Neuronal stem cell (in vitro differentiated cells): ENCODE measurements around the gene NDST1.

Experiments
- DNase-seq: peaks from one replicate; pipeline ENCODE4 v3.0.0-alpha.2; 2013; ENCODE audit warnings: low spot score
- H2AFZ ChIP-seq: one replicate; pipeline ENCODE4 v1.6.1; 2013; ENCODE audit warnings: mild to moderate bottlenecking, low read length, inconsistent platforms
- H2AK5ac ChIP-seq: 2 replicates; pipeline ENCODE4 v1.6.1; 2013; ENCODE audit warnings: low read depth, mild to moderate bottlenecking, inconsistent platforms, low read length, moderate library complexity, mixed read lengths
- H2BK120ac ChIP-seq: 2 replicates; pipeline ENCODE4 v1.6.1; 2013; ENCODE audit warnings: low read depth, mild to moderate bottlenecking, inconsistent platforms, low read length, moderate library complexity, mixed read lengths
- H2BK12ac ChIP-seq: one replicate; pipeline ENCODE4 v1.6.1; 2013; ENCODE audit warnings: low read length, inconsistent platforms
- H2BK15ac ChIP-seq: 2 replicates; pipeline ENCODE4 v1.6.1; 2013; ENCODE audit warnings: mild to moderate bottlenecking, low read length, inconsistent platforms, mixed read lengths
- H2BK5ac ChIP-seq: one replicate; pipeline ENCODE4 v1.6.1; 2013; ENCODE audit warnings: inconsistent platforms, mild to moderate bottlenecking, low read length, moderate library complexity
- H3K14ac ChIP-seq: one replicate; pipeline ENCODE4 v1.6.1; 2013; ENCODE audit warnings: low read length, inconsistent platforms
- H3K18ac ChIP-seq: 2 replicates; pipeline ENCODE4 v1.6.1; 2013; ENCODE audit warnings: low read length, inconsistent platforms
- H3K23ac ChIP-seq: 2 replicates; pipeline ENCODE4 v1.6.1; 2013; ENCODE audit warnings: low read depth, mild to moderate bottlenecking, mixed read lengths, low read length, inconsistent platforms; ENCODE audit not compliant: poor library complexity
- H3K27ac ChIP-seq: replicated peaks from 3 replicates; pipeline ENCODE4 v1.5.1; 2013; ENCODE audit warnings: low read length, inconsistent platforms
- H3K27me3 ChIP-seq, 3 experiments: 2 replicates each; pipeline ENCODE4 v1.6.1; 2013; ENCODE audit warnings: low read length in 3 of 3, mild to moderate bottlenecking in 2 of 3, inconsistent platforms in 1 of 3, low read depth in 1 of 3, mixed read lengths in 1 of 3, moderate library complexity in 1 of 3; ENCODE audit not compliant: control insufficient read depth in 3 of 3, insufficient read depth in 3 of 3
- H3K36me3 ChIP-seq, 2 donors: replicated peaks in 1 of 2; 2 replicates each; pipeline ENCODE4 v1.6.1; 2013; ENCODE audit warnings: low read length in 2 of 2; ENCODE audit not compliant: control insufficient read depth in 2 of 2, insufficient read depth in 2 of 2
- H3K4ac ChIP-seq: 2 replicates; pipeline ENCODE4 v1.6.1; 2013; ENCODE audit warnings: inconsistent platforms, mild to moderate bottlenecking, low read length, moderate library complexity
- H3K4me1 ChIP-seq, 2 donors: 1 replicate in 1 of 2; 2 replicates in 1 of 2; pipeline ENCODE4 v1.6.1; 2013; ENCODE audit warnings: low read length in 2 of 2, low read depth in 1 of 2; ENCODE audit not compliant: control insufficient read depth in 2 of 2, insufficient read depth in 1 of 2
- H3K4me2 ChIP-seq: one replicate; pipeline ENCODE4 v1.6.1; 2013; ENCODE audit warnings: mild to moderate bottlenecking, low read length, inconsistent platforms; ENCODE audit not compliant: insufficient read depth, poor library complexity, severe bottlenecking
- H3K4me3 ChIP-seq, 2 donors: 2 replicates each; pipeline ENCODE4 v1.5.1; 2013; ENCODE audit warnings: low read length in 2 of 2, mild to moderate bottlenecking in 2 of 2, inconsistent platforms in 1 of 2, moderate library complexity in 1 of 2
- H3K79me1 ChIP-seq: one replicate; pipeline ENCODE4 v1.6.1; 2013; ENCODE audit warnings: low read depth, mild to moderate bottlenecking, inconsistent platforms, low read length, moderate library complexity
- H3K9ac ChIP-seq: one replicate; pipeline ENCODE4 v1.6.1; 2013; ENCODE audit warnings: mild to moderate bottlenecking, low read depth, low read length, inconsistent platforms; ENCODE audit not compliant: poor library complexity
- H3K9me3 ChIP-seq, 2 donors: replicated peaks in 1 of 2; 2 replicates each; pipeline versions ENCODE3 to v1.6.1; 2013; ENCODE audit warnings: low read length in 2 of 2, mild to moderate bottlenecking in 2 of 2, inconsistent platforms in 1 of 2, low read depth in 1 of 2, mixed read lengths in 1 of 2, moderate library complexity in 1 of 2; ENCODE audit not compliant: control insufficient read depth in 2 of 2, insufficient read depth in 1 of 2
- H4K8ac ChIP-seq: one replicate; pipeline ENCODE4 v1.6.1; 2013; ENCODE audit warnings: low read depth, mild to moderate bottlenecking, inconsistent platforms, low read length, moderate library complexity
- H4K91ac ChIP-seq: one replicate; pipeline ENCODE4 v1.6.1; 2013; ENCODE audit warnings: low read length, low read depth, mild to moderate bottlenecking, inconsistent platforms; ENCODE audit not compliant: poor library complexity
- WGBS, 2 donors: extraction: QIAGEN DNeasy Blood & Tissue Kit; methylation state at CpG; one replicate each; pipeline ENCODE4 v1.1.7; 2013; ENCODE audit warnings: missing lambda C conversion rate in 2 of 2, mixed read lengths in 1 of 2; ENCODE audit not compliant: insufficient read length in 2 of 2, insufficient replicate concordance in 1 of 2; ENCODE audit errors: extremely low coverage in 2 of 2; 5-methylcytosine and 5-hydroxymethylcytosine counted together

NDST1 gene

GRCh38 chr5:150489360-150490295 is 18.3 kb upstream of the NDST1 start:
- Histone ChIP-seq H3K79me1 (peaks cover 18% of the 10 kb centered on the region), H4K8ac (no peak overlapping the region), H3K4ac (no peak overlapping the region), H3K27me3 (no peaks in the 10 kb centered on the region), H3K18ac (no peak overlapping the region), H4K91ac (no peak overlapping the region), H3K36me3 (peaks cover 0 to 47% of the 10 kb centered on the region in 2 donors), H2AFZ (no peak overlapping the region), H2BK5ac (peak overlapping the region; percentile 10), H3K14ac (no peak overlapping the region), H3K4me2 (no peak overlapping the region), H3K4me1 (peaks cover 22 to 46% of the 10 kb centered on the region in 2 donors), H2BK120ac (no peak overlapping the region), H3K4me3 (no peak overlapping the region), H3K27ac (no peak overlapping the region), H2BK12ac (no peak overlapping the region), H3K9me3 (no peaks in the 10 kb centered on the region), H3K23ac (no peak overlapping the region), H2AK5ac (no peak overlapping the region), H3K9ac (no peak overlapping the region), H2BK15ac (no peak overlapping the region)
- no peak for DNase-seq
- no CpG with 5 or more reads among the region's 9 CpGs for WGBS, 2 donors

GRCh38 chr5:150490296-150490669 is 17.6 kb upstream of the NDST1 start:
- no peak overlapping the region for H3K18ac ChIP-seq
- no peak overlapping the region for H3K4me3 ChIP-seq
- H4K91ac ChIP-seq: no peak overlapping the region
- H2BK15ac ChIP-seq: no peak overlapping the region
- H3K27me3 ChIP-seq: no peaks in the 10 kb centered on the region
- no peak overlapping the region for H3K4ac ChIP-seq
- WGBS, 2 donors: no CpG with 5 or more reads among the region's 2 CpGs
- H3K4me1 ChIP-seq: peaks cover 22 to 43% of the 10 kb centered on the region in 2 donors
- H3K9me3 ChIP-seq: no peaks in the 10 kb centered on the region
- peaks cover 18% of the 10 kb centered on the region for H3K79me1 ChIP-seq
- peaks cover 0 to 47% of the 10 kb centered on the region in 2 donors for H3K36me3 ChIP-seq
- no peak overlapping the region for H2BK12ac ChIP-seq
- no peak overlapping the region for H3K27ac ChIP-seq
- H3K9ac ChIP-seq: no peak overlapping the region
- H2AK5ac ChIP-seq: no peak overlapping the region
- H3K4me2 ChIP-seq: no peak overlapping the region
- DNase-seq: no peak
- no peak overlapping the region for H3K23ac ChIP-seq
- no peak overlapping the region for H2BK120ac ChIP-seq
- no peak overlapping the region for H4K8ac ChIP-seq
- peak overlapping the region; percentile 10 for H2BK5ac ChIP-seq
- no peak overlapping the region for H2AFZ ChIP-seq
- no peak overlapping the region for H3K14ac ChIP-seq

- H2AK5ac ChIP-seq: no peak overlapping the region
- H4K8ac ChIP-seq: no peak overlapping the region
- H2AFZ ChIP-seq: no peak overlapping the region
- H3K18ac ChIP-seq: no peak overlapping the region
- no peak overlapping the region for H3K14ac ChIP-seq
- WGBS, 2 donors: no CpG with 5 or more reads among the region's 1 CpG
- H3K4me2 ChIP-seq: no peak overlapping the region
- no peak overlapping the region for H3K27ac ChIP-seq
- H3K36me3 ChIP-seq: peaks cover 0 to 50% of the 10 kb centered on the region in 2 donors
- peaks cover 22 to 43% of the 10 kb centered on the region in 2 donors for H3K4me1 ChIP-seq
- no peak overlapping the region for H2BK15ac ChIP-seq
- no peak overlapping the region for H2BK12ac ChIP-seq
- H3K4me3 ChIP-seq: no peak overlapping the region
- no peak overlapping the region for H2BK120ac ChIP-seq
- H3K79me1 ChIP-seq: peaks cover 17% of the 10 kb centered on the region
- no peaks in the 10 kb centered on the region for H3K27me3 ChIP-seq
- no peak overlapping the region for H3K9ac ChIP-seq
- H2BK5ac ChIP-seq: no peak overlapping the region
- H3K9me3 ChIP-seq: no peaks in the 10 kb centered on the region
- H4K91ac ChIP-seq: no peak overlapping the region
- no peak overlapping the region for H3K4ac ChIP-seq
- DNase-seq: no peak
- no peak overlapping the region for H3K23ac ChIP-seq
Observed at GRCh38 chr5:150490754-150491153, 17.2 kb upstream of the NDST1 start.

- no peak overlapping the region for H4K91ac ChIP-seq
- peaks cover 22 to 43% of the 10 kb centered on the region in 2 donors for H3K4me1 ChIP-seq
- H3K79me1 ChIP-seq: peaks cover 18% of the 10 kb centered on the region
- no peak overlapping the region for H3K27ac ChIP-seq
- H3K4me2 ChIP-seq: no peak overlapping the region
- H3K4ac ChIP-seq: no peak overlapping the region
- H2BK12ac ChIP-seq: no peak overlapping the region
- no peak overlapping the region for H2BK15ac ChIP-seq
- peaks cover 2 to 59% of the 10 kb centered on the region in 2 donors for H3K36me3 ChIP-seq
- no peak overlapping the region for H3K9ac ChIP-seq
- H3K4me3 ChIP-seq: no peak overlapping the region
- H2AK5ac ChIP-seq: no peak overlapping the region
- H3K27me3 ChIP-seq: no peaks in the 10 kb centered on the region
- H2AFZ ChIP-seq: no peak overlapping the region
- H4K8ac ChIP-seq: no peak overlapping the region
- no peak overlapping the region for H3K23ac ChIP-seq
- H3K9me3 ChIP-seq: no peaks in the 10 kb centered on the region
- H3K18ac ChIP-seq: peak overlapping the region; percentile 55
- H2BK5ac ChIP-seq: no peak overlapping the region
- no peak overlapping the region for H2BK120ac ChIP-seq
- no peak overlapping the region for H3K14ac ChIP-seq
- no CpG with 5 or more reads among the region's 4 CpGs for WGBS, 2 donors
- no peak for DNase-seq
Observed at GRCh38 chr5:150491876-150492275, 16.1 kb upstream of the NDST1 start.
